DND-41 (cell line): ENCODE measurements around the gene RAPGEF1.

Source experiments
- ATAC-seq: fragments of 200-7000 bp; cut with Tn5 transposase; 3 replicates; pipeline ENCODE4 v1.9.1; 2021; ENCODE audit warnings: low read depth; ENCODE audit not compliant: insufficient read depth
- DNase-seq: peaks from one replicate; pipeline ENCODE4 v3.0.0-alpha.2; 2020
- H2AFZ ChIP-seq: 2 replicates; pipeline ENCODE4 v1.6.0; 2012; ENCODE audit warnings: low read depth, low read length
- H3K27ac ChIP-seq: 2 replicates; pipeline ENCODE4 v1.5.1; 2012; ENCODE audit warnings: low read length, inconsistent platforms
- H3K27me3 ChIP-seq: fragments of 200-600 bp; sonication (generic); 2 replicates; pipeline ENCODE4 v1.6.0; 2012; ENCODE audit warnings: low read length, mild to moderate bottlenecking, inconsistent platforms; ENCODE audit not compliant: insufficient read depth, poor library complexity
- H3K36me3 ChIP-seq: 2 replicates; pipeline ENCODE4 v1.5.1; 2012; ENCODE audit warnings: low read length, inconsistent platforms; ENCODE audit not compliant: insufficient read depth
- H3K4me1 ChIP-seq: 2 replicates; pipeline ENCODE4 v1.5.1; 2012; ENCODE audit warnings: mild to moderate bottlenecking, low read length; ENCODE audit not compliant: insufficient read depth
- H3K4me2 ChIP-seq: 2 replicates; pipeline ENCODE4 v1.6.0; 2012; ENCODE audit warnings: mild to moderate bottlenecking, moderate library complexity, low read length, inconsistent platforms; ENCODE audit not compliant: insufficient read depth
- H3K4me3 ChIP-seq, 2 experiments: fragments of 200-600 bp in 1 of 2; shearing (Covaris generic) in 1 of 2; 2 replicates each; pipeline ENCODE4 v1.5.1; 2012 to 2016; ENCODE audit warnings: inconsistent platforms in 2 of 2, low read length in 2 of 2, mild to moderate bottlenecking in 2 of 2, low read depth in 1 of 2, moderate library complexity in 1 of 2
- H3K79me2 ChIP-seq: 2 replicates; pipeline ENCODE4 v1.6.0; 2012; ENCODE audit warnings: low read length, inconsistent platforms; ENCODE audit not compliant: insufficient read depth
- H3K9ac ChIP-seq: 2 replicates; pipeline ENCODE4 v1.6.0; 2012; ENCODE audit warnings: low read depth, mild to moderate bottlenecking, inconsistent platforms, low read length, moderate library complexity
- H3K9me3 ChIP-seq: 2 replicates; pipeline ENCODE4 v1.5.1; 2012; ENCODE audit warnings: low read length, moderate library complexity, mild to moderate bottlenecking, inconsistent platforms; ENCODE audit not compliant: insufficient read depth, severe bottlenecking
- H4K20me1 ChIP-seq: 2 replicates; pipeline ENCODE4 v1.6.0; 2012; ENCODE audit warnings: low read length; ENCODE audit not compliant: insufficient read depth
- EZH2 ChIP-seq: IDR thresholded peaks from 3 replicates; pipeline ENCODE4 v1.6.1; 2012; ENCODE audit warnings: borderline replicate concordance, low read depth, mild to moderate bottlenecking, moderate library complexity, low read length, inconsistent platforms; ENCODE audit not compliant: severe bottlenecking
- TF ChIP-seq, protein P1 (sequence below): IDR thresholded peaks from 2 replicates; pipeline ENCODE4 v1.5.1; 2012; ENCODE audit warnings: borderline replicate concordance, low read length, moderate library complexity, mild to moderate bottlenecking; ENCODE audit not compliant: poor library complexity, severe bottlenecking; ENCODE audit errors: extremely low read depth

Gene RAPGEF1

DNA sequence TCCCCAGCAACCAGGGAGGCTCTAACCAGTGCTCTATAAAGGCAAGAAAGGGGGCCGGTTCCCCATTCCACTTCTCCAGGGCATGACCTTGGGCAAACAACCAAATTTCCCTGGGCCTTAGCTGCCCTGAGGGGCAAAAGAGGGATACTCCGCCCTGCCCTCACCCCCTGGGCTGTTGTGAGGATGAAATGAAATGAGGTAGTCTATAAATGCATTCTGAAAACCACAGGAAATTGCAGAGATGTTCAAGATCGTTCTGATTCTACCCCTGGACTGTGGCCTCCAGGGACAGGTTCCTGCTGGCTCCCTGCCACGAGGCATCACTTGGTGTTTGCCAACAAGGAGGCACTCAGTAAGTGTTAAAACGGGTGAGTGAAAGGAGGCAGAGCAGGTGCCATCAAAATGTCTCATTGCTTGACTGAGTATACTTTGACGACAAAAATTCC lies 5.7 kb downstream of the RAPGEF1 start:
- TF ChIP-seq EZH2 = no peak
- TF ChIP-seq, protein P1, sequence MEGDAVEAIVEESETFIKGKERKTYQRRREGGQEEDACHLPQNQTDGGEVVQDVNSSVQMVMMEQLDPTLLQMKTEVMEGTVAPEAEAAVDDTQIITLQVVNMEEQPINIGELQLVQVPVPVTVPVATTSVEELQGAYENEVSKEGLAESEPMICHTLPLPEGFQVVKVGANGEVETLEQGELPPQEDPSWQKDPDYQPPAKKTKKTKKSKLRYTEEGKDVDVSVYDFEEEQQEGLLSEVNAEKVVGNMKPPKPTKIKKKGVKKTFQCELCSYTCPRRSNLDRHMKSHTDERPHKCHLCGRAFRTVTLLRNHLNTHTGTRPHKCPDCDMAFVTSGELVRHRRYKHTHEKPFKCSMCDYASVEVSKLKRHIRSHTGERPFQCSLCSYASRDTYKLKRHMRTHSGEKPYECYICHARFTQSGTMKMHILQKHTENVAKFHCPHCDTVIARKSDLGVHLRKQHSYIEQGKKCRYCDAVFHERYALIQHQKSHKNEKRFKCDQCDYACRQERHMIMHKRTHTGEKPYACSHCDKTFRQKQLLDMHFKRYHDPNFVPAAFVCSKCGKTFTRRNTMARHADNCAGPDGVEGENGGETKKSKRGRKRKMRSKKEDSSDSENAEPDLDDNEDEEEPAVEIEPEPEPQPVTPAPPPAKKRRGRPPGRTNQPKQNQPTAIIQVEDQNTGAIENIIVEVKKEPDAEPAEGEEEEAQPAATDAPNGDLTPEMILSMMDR = no peak
- H4K20me1 ChIP-seq = peaks cover 84% of the 10 kb centered on the region
- H3K9me3 ChIP-seq = no peaks in the 10 kb centered on the region
- H3K9ac ChIP-seq = no peak overlapping the region
- H2AFZ ChIP-seq = no peak overlapping the region
- H3K79me2 ChIP-seq = peaks cover 84% of the 10 kb centered on the region
- ATAC-seq = peak; percentile 47
- peak; percentile 73 for DNase-seq
- no peaks in the 10 kb centered on the region for H3K27me3 ChIP-seq
- peaks cover 6% of the 10 kb centered on the region; the same call in 1 of the 2 replicates for H3K36me3 ChIP-seq
- peak overlapping the region; percentile 16; the same call in 1 of the 2 replicates for H3K27ac ChIP-seq
- H3K4me3 ChIP-seq = no peak overlapping the region
- no peak overlapping the region for H3K4me2 ChIP-seq
- peaks cover 82% of the 10 kb centered on the region for H3K4me1 ChIP-seq

DNA sequence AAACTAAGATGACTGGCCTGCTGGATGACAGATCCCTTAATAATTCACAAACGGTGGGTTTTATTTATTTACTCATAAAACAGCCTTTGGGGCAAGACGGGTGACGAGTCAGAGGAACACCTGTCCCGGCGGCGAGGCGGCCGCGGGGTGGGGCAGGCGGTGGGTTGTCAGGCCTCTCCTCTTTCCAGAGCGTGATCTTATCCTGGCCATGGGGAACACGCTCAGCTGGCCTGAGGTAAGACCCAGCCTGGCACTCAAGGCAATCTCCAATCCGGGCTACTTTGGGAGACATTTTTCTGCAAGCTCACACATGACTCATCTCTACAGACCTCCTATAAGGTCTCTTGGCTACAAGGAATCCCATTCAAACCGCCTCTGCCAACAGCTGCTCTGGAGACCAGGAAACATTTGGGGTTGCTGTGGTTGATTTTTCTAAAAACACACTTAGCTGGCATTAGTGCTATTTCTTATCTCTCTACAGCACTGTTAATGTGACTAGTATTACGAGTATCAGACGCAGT lies 6.3 kb downstream of the RAPGEF1 start:
- Histone ChIP-seq H3K27me3 (no peaks in the 10 kb centered on the region), H3K36me3 (peaks cover 6% of the 10 kb centered on the region; the same call in 1 of the 2 replicates), H3K27ac (peak overlapping the region; percentile 16; the same call in 1 of the 2 replicates), H3K4me2 (no peak overlapping the region), H2AFZ (no peak overlapping the region), H3K4me1 (peaks cover 83% of the 10 kb centered on the region), H3K79me2 (peaks cover 82% of the 10 kb centered on the region), H3K4me3 (no peak overlapping the region), H3K9me3 (no peaks in the 10 kb centered on the region), H4K20me1 (peaks cover 84% of the 10 kb centered on the region), H3K9ac (no peak overlapping the region)
- DNase-seq (peak; percentile 57), ATAC-seq (peak; percentile 46)
- TF ChIP-seq, protein P1 = no peak
- no peak for TF ChIP-seq EZH2

DNA sequence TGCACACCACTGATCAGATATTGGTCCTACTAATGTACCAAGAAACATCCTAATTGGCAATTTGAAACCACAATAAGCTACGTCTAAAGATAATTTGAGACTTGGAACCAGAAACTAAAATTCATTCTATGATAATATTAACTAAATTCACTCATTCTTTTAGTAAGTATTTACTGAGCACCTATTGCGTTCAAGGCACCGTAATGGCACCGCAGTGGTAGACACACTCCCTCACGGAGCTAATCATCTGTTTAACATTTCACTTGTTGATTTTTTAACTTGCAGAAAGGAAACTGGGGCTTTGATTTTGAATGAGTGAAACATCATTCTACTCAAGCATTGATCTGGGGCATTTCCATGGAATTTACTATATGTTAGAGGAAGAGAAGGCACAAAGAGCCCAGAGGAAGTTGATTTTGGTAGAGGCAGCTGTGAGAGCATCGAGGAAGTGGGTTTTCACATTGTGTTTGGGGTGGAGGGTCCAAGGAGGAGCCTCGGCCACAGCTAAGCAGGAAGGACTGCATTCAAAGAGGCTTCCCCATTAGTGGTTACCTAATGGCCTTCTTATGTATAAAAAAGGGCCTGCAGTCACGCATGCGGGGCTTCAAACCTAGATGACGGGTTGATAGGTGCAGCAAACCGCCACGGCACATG lies 7.1 kb downstream of the RAPGEF1 start:
- Histone ChIP-seq H3K9me3 (no peaks in the 10 kb centered on the region), H3K36me3 (peaks cover 6% of the 10 kb centered on the region; the same call in 1 of the 2 replicates), H3K27me3 (no peaks in the 10 kb centered on the region), H4K20me1 (peaks cover 87% of the 10 kb centered on the region), H3K4me2 (no peak overlapping the region), H2AFZ (no peak overlapping the region), H3K27ac (no peak overlapping the region), H3K4me3 (no peak overlapping the region), H3K9ac (no peak overlapping the region), H3K4me1 (peaks cover 86% of the 10 kb centered on the region), H3K79me2 (peaks cover 82% of the 10 kb centered on the region)
- ATAC-seq (peak; percentile 22; the same call in 2 of the 3 replicates), DNase-seq (peak; percentile 54)
- TF ChIP-seq, protein P1 = no peak
- no peak for TF ChIP-seq EZH2
